Ovary (tissue), 3 donors: Measurements from ENCODE around the gene USP43.

Source experiments
- CTCF ChIP-seq, 3 donors: fragments of 450-650 bp in 2 of 3; fragments of 200-600 bp in 1 of 3; IDR thresholded peaks; one replicate each; pipeline versions ENCODE4 v1.5.1 to v1.8.0; 2016 to 2022; ENCODE audit warnings: antibody characterized with exemption in 3 of 3, mild to moderate bottlenecking in 1 of 3
- EP300 ChIP-seq: sonication (generic); formaldehyde crosslinking; IDR thresholded peaks from one replicate; pipeline ENCODE4 v1.6.1; 2017; ENCODE audit warnings: antibody characterized with exemption
- POLR2A ChIP-seq: fragments of 450-650 bp; IDR thresholded peaks from one replicate; pipeline ENCODE4 v1.6.1; 2017; ENCODE audit warnings: antibody characterized with exemption, mild to moderate bottlenecking, moderate library complexity
- donor health status: DM: no; HTN: no; CAD: no.

GRCh38 chr17:9644910-9645751, at the start of gene USP43:
- TF ChIP-seq CTCF (IDR thresholded peaks at IDR 0.05) = no peak
- no peak for TF ChIP-seq POLR2A
- TF ChIP-seq EP300 = no peak
